Caco-2 (cell line): Measurements from ENCODE around the gene ZBED1. TPM values are rescaled to one million over a fixed set of nuclear protein-coding genes. Genes with fewer than 3 reads are reported as not detected.
A peak's percentile ranks its signal among the peaks of the same experiment; 100 is the strongest.
"Not testable (repeated sequence)": the region's sequence is repeated elsewhere in the genome, so short reads cannot be mapped to it uniquely, and the experiment has no call there.

ENCODE experiments used
- BruUV-seq: library from RNA; stranded (reverse); fragments of 400-500 nt; replicated peaks from 2 replicates; lab custom pipeline; 2021; lab: Mats Ljungman, UMichigan
- CTCF ChIA-PET: fragments of 300-600 bp; sonication (Branson Sonifier 250); formaldehyde crosslinking; loops from one replicate; lab custom pipeline; 2022; ENCODE audit warnings: antibody characterized with exemption; lab: Charles Lee
- POLR2A ChIA-PET: fragments of 300-600 bp; sonication (Branson Sonifier 250); formaldehyde crosslinking; loops from one replicate; lab custom pipeline; 2022; ENCODE audit warnings: antibody characterized with exemption; lab: Charles Lee
- DNase-seq, 2 experiments: peaks; one replicate each; pipeline versions ENCODE4 v3.0.0 to v3.0.0-alpha.2; 2020 to 2022
- H3K27me3 ChIP-seq: replicated peaks from 2 replicates; pipeline ENCODE4 v1.6.0; 2011; ENCODE audit warnings: low read length; ENCODE audit not compliant: control insufficient read depth, insufficient read depth
- H3K36me3 ChIP-seq: 2 replicates; pipeline ENCODE4 v1.5.1; 2011; ENCODE audit warnings: low read length; ENCODE audit not compliant: control insufficient read depth, insufficient read depth
- H3K4me1 ChIP-seq: fragments of 250-450 bp; sonication (Bioruptor Pico); 2 replicates; pipeline ENCODE4 v1.5.1; 2020; ENCODE audit warnings: mild to moderate bottlenecking
- H3K4me3 ChIP-seq: 2 replicates; pipeline ENCODE4 v1.5.1; 2011; ENCODE audit warnings: low read depth, mild to moderate bottlenecking, control low read depth, low read length
- H3K9me3 ChIP-seq: fragments of 250-450 bp; sonication (Bioruptor Pico); 2 replicates; pipeline ENCODE4 v1.5.1; 2020; ENCODE audit warnings: mild to moderate bottlenecking, moderate library complexity
- H3K27ac Mint-ChIP-seq: one replicate; pipeline ENCODE4 v1.8.0; 2022; ENCODE audit warnings: mixed read lengths; ENCODE audit not compliant: unreplicated experiment
- H3K27me3 Mint-ChIP-seq: one replicate; pipeline ENCODE4 v1.8.0; 2022; ENCODE audit warnings: mixed read lengths; ENCODE audit not compliant: insufficient read depth, unreplicated experiment
- H3K36me3 Mint-ChIP-seq: one replicate; pipeline ENCODE4 v1.8.0; 2022; ENCODE audit warnings: mild to moderate bottlenecking, mixed read lengths; ENCODE audit not compliant: insufficient read depth, unreplicated experiment
- H3K4me1 Mint-ChIP-seq: one replicate; pipeline ENCODE4 v1.8.0; 2022; ENCODE audit warnings: low read depth, mixed read lengths; ENCODE audit not compliant: unreplicated experiment
- H3K4me3 Mint-ChIP-seq: one replicate; pipeline ENCODE4 v1.8.0; 2022; ENCODE audit warnings: mild to moderate bottlenecking, moderate library complexity, mixed read lengths; ENCODE audit not compliant: unreplicated experiment
- H3K9me3 Mint-ChIP-seq: one replicate; pipeline ENCODE4 v1.8.0; 2022; ENCODE audit warnings: mixed read lengths; ENCODE audit not compliant: unreplicated experiment
- intact Hi-C: fragments of 100-400 bp; cut with micrococcal nuclease; formaldehyde crosslinking; loops from one replicate; pipeline ENCODE4 v1.10.0; 2022; ENCODE audit not compliant: unreplicated experiment
- total RNA-seq: library from RNA; stranded (reverse); gene quantifications from 2 replicates; pipeline ENCODE4 v1.2.3, GENCODE V29; 2022
- TF ChIP-seq, protein P1 (sequence below), 2 experiments: fragments of 200-600 bp in 1 of 2; IDR thresholded peaks; 1 replicate in 1 of 2; 2 replicates in 1 of 2; pipeline versions ENCODE4 v1.5.1 to v1.8.0; 2011 to 2022; ENCODE audit warnings: antibody characterized with exemption in 1 of 2, control low read depth in 1 of 2, inconsistent platforms in 1 of 2, low read depth in 1 of 2, low read length in 1 of 2, mild to moderate bottlenecking in 1 of 2, moderate library complexity in 1 of 2; ENCODE audit not compliant: insufficient read depth in 1 of 2, severe bottlenecking in 1 of 2, unreplicated experiment in 1 of 2

Gene ZBED1
- total RNA-seq, 1 experiment from 2014 or later, result 68.8 TPM

DNA sequence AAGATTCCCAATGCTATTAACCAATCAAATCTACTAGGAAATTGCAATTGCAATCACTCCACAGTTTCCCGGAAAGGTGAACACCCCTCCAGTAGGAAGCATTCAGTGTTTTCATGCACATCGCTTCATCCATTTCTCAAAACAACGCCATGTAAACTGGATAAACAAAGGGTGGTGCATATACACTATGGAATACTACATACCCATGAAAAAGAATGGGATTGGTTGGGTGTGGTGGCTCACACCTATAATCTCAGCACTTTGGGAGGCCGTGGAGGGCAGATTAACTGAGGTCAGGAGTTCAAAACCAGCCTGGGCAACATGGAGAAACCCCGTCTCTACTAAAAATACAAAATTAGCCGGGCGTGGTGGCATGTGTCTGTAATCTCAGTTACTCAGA is 29.1 kb downstream of the ZBED1 start:
- no TSS peak for BruUV-seq
- peaks cover 45% of the 10 kb centered on the region for H3K36me3 Mint-ChIP-seq
- ChIA-PET POLR2A (no interaction called here), CTCF (no interaction called here)
- H3K27me3 Mint-ChIP-seq, result no peaks in the 10 kb centered on the region
- TF ChIP-seq, protein P1, sequence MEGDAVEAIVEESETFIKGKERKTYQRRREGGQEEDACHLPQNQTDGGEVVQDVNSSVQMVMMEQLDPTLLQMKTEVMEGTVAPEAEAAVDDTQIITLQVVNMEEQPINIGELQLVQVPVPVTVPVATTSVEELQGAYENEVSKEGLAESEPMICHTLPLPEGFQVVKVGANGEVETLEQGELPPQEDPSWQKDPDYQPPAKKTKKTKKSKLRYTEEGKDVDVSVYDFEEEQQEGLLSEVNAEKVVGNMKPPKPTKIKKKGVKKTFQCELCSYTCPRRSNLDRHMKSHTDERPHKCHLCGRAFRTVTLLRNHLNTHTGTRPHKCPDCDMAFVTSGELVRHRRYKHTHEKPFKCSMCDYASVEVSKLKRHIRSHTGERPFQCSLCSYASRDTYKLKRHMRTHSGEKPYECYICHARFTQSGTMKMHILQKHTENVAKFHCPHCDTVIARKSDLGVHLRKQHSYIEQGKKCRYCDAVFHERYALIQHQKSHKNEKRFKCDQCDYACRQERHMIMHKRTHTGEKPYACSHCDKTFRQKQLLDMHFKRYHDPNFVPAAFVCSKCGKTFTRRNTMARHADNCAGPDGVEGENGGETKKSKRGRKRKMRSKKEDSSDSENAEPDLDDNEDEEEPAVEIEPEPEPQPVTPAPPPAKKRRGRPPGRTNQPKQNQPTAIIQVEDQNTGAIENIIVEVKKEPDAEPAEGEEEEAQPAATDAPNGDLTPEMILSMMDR (IDR thresholded peaks at IDR 0.05; ENCODE audit: insufficient read depth in 1 of 2, low read depth in 1 of 2, low read length in 1 of 2, severe bottlenecking in 1 of 2, unreplicated experiment in 1 of 2), result no peak
- no peaks in the 10 kb centered on the region for H3K27me3 ChIP-seq
- no peak overlapping the region for H3K4me3 Mint-ChIP-seq
- H3K4me1 Mint-ChIP-seq, result peaks cover 21% of the 10 kb centered on the region
- no peak overlapping the region for H3K27ac Mint-ChIP-seq
- no peaks in the 10 kb centered on the region for H3K9me3 Mint-ChIP-seq
- DNase-seq, result no peak
- H3K4me3 ChIP-seq, result no peak overlapping the region
- H3K4me1 ChIP-seq, result peaks cover 49% of the 10 kb centered on the region
- H3K9me3 ChIP-seq, result no peaks in the 10 kb centered on the region
- 0 out of 2 replicates have a peak, but pooled peaks cover 1% of the 10 kb centered on the region for H3K36me3 ChIP-seq
- intact Hi-C loops, result loop anchor here (2.0 kb wide), 1 partner anchor 61 kb away; no protein-coding TSS in a partner anchor

DNA sequence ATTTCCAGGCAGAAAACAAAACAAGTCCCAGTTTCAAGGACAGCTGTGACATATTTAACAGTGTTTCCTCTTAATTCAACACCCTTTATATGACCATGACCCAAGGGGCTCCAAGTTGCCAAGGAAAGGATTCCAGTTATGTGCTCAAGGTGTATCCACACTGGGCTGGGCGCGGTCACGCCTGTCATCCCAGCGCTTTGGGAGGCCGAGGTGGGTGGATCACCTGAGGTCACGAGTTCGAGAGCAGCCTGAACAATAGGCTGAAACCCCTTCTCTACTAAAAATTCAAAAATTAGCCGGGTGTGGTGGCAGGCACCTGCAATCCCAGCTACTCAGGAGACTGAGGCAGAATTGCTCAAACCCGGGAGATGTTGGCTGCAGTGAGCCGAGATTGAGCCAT is 29.6 kb downstream of the ZBED1 start:
- H3K4me3 ChIP-seq, H3K36me3 ChIP-seq, H3K9me3 ChIP-seq, BruUV-seq, DNase-seq, H3K27me3 Mint-ChIP-seq, CTCF ChIA-PET, POLR2A ChIA-PET, H3K9me3 Mint-ChIP-seq, H3K27me3 ChIP-seq, intact Hi-C loops, H3K4me3 Mint-ChIP-seq, H3K27ac Mint-ChIP-seq: not testable (repeated sequence)
- peaks cover 47% of the 10 kb centered on the region for H3K4me1 ChIP-seq
- Mint-ChIP-seq H3K4me1 (peaks cover 21% of the 10 kb centered on the region), H3K36me3 (peaks cover 45% of the 10 kb centered on the region)

DNA sequence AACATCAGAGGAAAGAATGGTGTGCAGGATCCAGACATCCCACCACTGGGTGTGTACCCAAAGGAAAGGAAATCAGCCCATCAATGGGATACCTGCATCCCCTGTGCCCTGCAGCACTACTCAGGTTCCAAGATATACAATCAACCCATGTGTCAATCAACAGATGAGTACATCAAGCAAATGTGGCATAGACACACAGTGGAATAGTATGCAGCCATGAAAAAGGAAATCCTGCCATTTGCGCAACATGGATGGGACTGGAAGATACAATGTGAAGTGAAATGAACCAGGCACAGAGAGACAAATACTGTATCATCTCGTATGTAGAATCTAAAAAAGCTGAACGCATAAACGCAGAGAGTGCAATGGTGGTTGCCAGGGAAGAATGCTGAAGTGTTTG is 30.9 kb downstream of the ZBED1 start:
- H3K27me3 Mint-ChIP-seq, POLR2A ChIA-PET, CTCF ChIA-PET, BruUV-seq, H3K27me3 ChIP-seq, H3K9me3 Mint-ChIP-seq, H3K9me3 ChIP-seq, H3K4me3 ChIP-seq, intact Hi-C loops, H3K36me3 ChIP-seq, DNase-seq, H3K4me3 Mint-ChIP-seq: not testable (repeated sequence)
- peaks cover 21% of the 10 kb centered on the region for H3K4me1 Mint-ChIP-seq
- peak overlapping the region; percentile 66 for H3K27ac Mint-ChIP-seq
- peaks cover 36% of the 10 kb centered on the region for H3K4me1 ChIP-seq
- H3K36me3 Mint-ChIP-seq, result peaks cover 45% of the 10 kb centered on the region

- intact Hi-C loops, result no loop called here
These were observed 31.5 kb downstream of the ZBED1 start for GRCh38 chrX:2469196-2469685.

More at GRCh38 chrX:2469196-2469685, 31.5 kb downstream of the ZBED1 start:
- Mint-ChIP-seq H3K27me3 (no peaks in the 10 kb centered on the region), H3K27ac (peak overlapping the region; percentile 88), H3K4me3 (no peak overlapping the region), H3K9me3 (no peaks in the 10 kb centered on the region), H3K36me3 (peaks cover 45% of the 10 kb centered on the region), H3K4me1 (peaks cover 21% of the 10 kb centered on the region)
- Histone ChIP-seq H3K4me3 (no peak overlapping the region), H3K9me3 (no peaks in the 10 kb centered on the region), H3K27me3 (no peaks in the 10 kb centered on the region), H3K36me3 (no peaks in the 10 kb centered on the region), H3K4me1 (peaks cover 30% of the 10 kb centered on the region)
- no TSS peak for BruUV-seq
- TF ChIP-seq, protein P1 (IDR thresholded peaks at IDR 0.05; ENCODE audit: insufficient read depth in 1 of 2, low read depth in 1 of 2, low read length in 1 of 2, severe bottlenecking in 1 of 2, unreplicated experiment in 1 of 2), result no peak
- CTCF ChIA-PET, result no interaction called here
- DNase-seq, result no peak
- POLR2A ChIA-PET, result no interaction called here
